Activated CD8-positive, alpha-beta memory T cell treated with anti-CD3 and anti-CD28 coated beads, Interleukin-2, amount 10 ng/mL, durations not matched to agents 7 days and 5 days (primary cell): ENCODE data around the gene TEX12. TPM values are rescaled to one million over a fixed set of nuclear protein-coding genes. Genes with fewer than 3 reads are reported as not detected.

Experiments used
- total RNA-seq, 2 experiments: library from RNA; stranded (reverse); gene quantifications; one replicate each; pipeline ENCODE4 v1.2.3, GENCODE V29; 2021

The TEX12 gene
- total RNA-seq, 2 experiments from 2014 or later, result not detected

Other genes with a start within 250 kb of the TEX12 start
- gene C11orf52, start 248.5 kb upstream of the TEX12 start, total RNA-seq, result not detected
- gene DIXDC1, start 230.0 kb upstream of the TEX12 start, total RNA-seq, result 10 to 100 TPM in 1 of 2 experiments, 1 to 10 TPM in 1; 9.0 to 10.3 TPM
- 10 to 100 TPM; 34.7 to 43.6 TPM for gene DLAT, start 142.0 kb upstream of the TEX12 start, total RNA-seq
- under 1 TPM in 1 of 2 experiments, not detected in 1; 0.49 TPM for gene PIH1D2, start 93.4 kb upstream of the TEX12 start, total RNA-seq
- gene NKAPD1, start 93.1 kb upstream of the TEX12 start, total RNA-seq, result 10 to 100 TPM; 20.6 to 22.5 TPM
- gene TIMM8B, start 80.6 kb upstream of the TEX12 start, total RNA-seq, result 10 to 100 TPM; 44.2 to 59.8 TPM
- gene SDHD, start 80.5 kb upstream of the TEX12 start, total RNA-seq, result 10 to 100 TPM; 71.8 to 93.5 TPM
- gene IL18, start 3.3 kb upstream of the TEX12 start, total RNA-seq, result under 1 TPM in 1 of 2 experiments, not detected in 1; 0.33 TPM
- 1 to 10 TPM; 1.3 to 2.3 TPM for gene BCO2, start 8.1 kb downstream of the TEX12 start, total RNA-seq
- gene PTS, start 59.1 kb downstream of the TEX12 start, total RNA-seq, result 10 to 100 TPM; 18.0 to 18.9 TPM
- not detected for gene PLET1, start 93.5 kb downstream of the TEX12 start, total RNA-seq